Right lobe of liver (tissue), 6 donors: ENCODE measurements around the gene PDE6H. TPM values are rescaled to one million over a fixed set of nuclear protein-coding genes. Genes with fewer than 3 reads are reported as not detected.

Experiments used
- ATAC-seq, 4 donors: fragments of 200-7000 bp; cut with Tn5 transposase; one replicate each; pipeline ENCODE4 v1.9.1; 2020; ENCODE audit warnings: mild to moderate bottlenecking in 4 of 4, moderate library complexity in 4 of 4
- DNase-seq, 3 donors: peaks; one replicate each; pipeline ENCODE4 v3.0.0-alpha.2; 2020
- H3K27ac ChIP-seq, 3 donors: fragments of 200-600 bp; one replicate each; pipeline ENCODE4 v1.8.0; 2022
- H3K27me3 ChIP-seq, 2 donors: fragments of 200-600 bp; one replicate each; pipeline ENCODE4 v1.8.0; 2022
- H3K36me3 ChIP-seq, 4 donors: fragments of 200-600 bp; sonication (generic) in 1 of 4; one replicate each; pipeline versions ENCODE4 v1.5.1 to v1.8.0; 2017 to 2022; ENCODE audit warnings: control low read depth in 1 of 4
- H3K4me1 ChIP-seq, 4 donors: fragments of 200-600 bp; sonication (generic) in 1 of 4; one replicate each; pipeline versions ENCODE4 v1.5.1 to v1.8.0; 2017 to 2022; ENCODE audit warnings: control low read depth in 1 of 4
- H3K4me3 ChIP-seq, 3 donors: fragments of 200-600 bp; one replicate each; pipeline ENCODE4 v1.8.0; 2022
- H3K9me3 ChIP-seq, 4 donors: fragments of 200-600 bp; sonication (generic) in 1 of 4; one replicate each; pipeline versions ENCODE4 v1.5.1 to v1.8.0; 2017 to 2022; ENCODE audit warnings: control low read depth in 1 of 4
- CTCF ChIP-seq, 4 donors: fragments of 200-600 bp in 3 of 4; fragments of 450-650 bp in 1 of 4; IDR thresholded peaks; one replicate each; pipeline versions ENCODE4 v1.5.1 to v1.8.0; 2016 to 2022; ENCODE audit warnings: antibody characterized with exemption in 4 of 4, mild to moderate bottlenecking in 2 of 4
- POLR2A ChIP-seq: fragments of 450-650 bp; IDR thresholded peaks from one replicate; pipeline ENCODE4 v1.6.1; 2017; ENCODE audit warnings: antibody characterized with exemption, mild to moderate bottlenecking
- WGBS: methylation state at CpG from one replicate; pipeline ENCODE4 v1.1.6; 2018; ENCODE audit warnings: low coverage, low lambda C conversion rate; ENCODE audit not compliant: insufficient coverage; ENCODE audit errors: missing lambda C conversion rate; 5-methylcytosine and 5-hydroxymethylcytosine counted together
- intact Hi-C, 2 donors: fragments of 100-400 bp; cut with DNase I; formaldehyde crosslinking; loops; one replicate each; pipeline versions ENCODE4 v1.11.2 to v1.14.1; 2022
- total RNA-seq, 6 experiments: library from RNA; depleted of rRNA in 2 of 6; stranded (reverse); fragments of >200 nt in 2 of 6; fragmentation: NEBNext Ultra II Directional in 3 of 6; extraction: Animal tissue kit (Norgen Biotek cat#: 25700) in 3 of 6; gene quantifications; one replicate each; pipeline versions ENCODE4 v1.1.0 to v1.2.4, GENCODE V29; 2016 to 2023
- donor health status: DM: no; HTN: yes; CAD: no.
- donor health status: DM: no; HTN: no; CAD: no.
- donor health status: DM: no; HTN: no; CAD: no.
- donor health status: DM: no; HTN: yes; CAD: no.
- donor health status: DM: no; HTN: yes; CAD: no.

Gene PDE6H
- total RNA-seq, 6 experiments from 2014 or later = not detected

GRCh38 chr12:15014708-15015107 lies 41.9 kb downstream of the PDE6H start:
- no peaks in the 10 kb centered on the region for H3K9me3 ChIP-seq
- 55% methylated on average over 2 of the region's 2 CpGs for WGBS
- no peaks in the 10 kb centered on the region for H3K36me3 ChIP-seq
- H3K27ac ChIP-seq = no peak overlapping the region
- TF ChIP-seq POLR2A = no peak
- no peak for TF ChIP-seq CTCF (IDR thresholded peaks at IDR 0.05)
- no peaks in the 10 kb centered on the region for H3K4me1 ChIP-seq
- intact Hi-C loops = no loop called here
- H3K27me3 ChIP-seq = no peaks in the 10 kb centered on the region
- ATAC-seq (no peak), DNase-seq (no peak)
- no peak overlapping the region for H3K4me3 ChIP-seq

- Histone ChIP-seq H3K9me3 (no peaks in the 10 kb centered on the region), H3K4me1 (no peaks in the 10 kb centered on the region), H3K27ac (no peak overlapping the region), H3K4me3 (no peak overlapping the region), H3K36me3 (no peaks in the 10 kb centered on the region), H3K27me3 (no peaks in the 10 kb centered on the region)
- WGBS = 13% methylated on average over 1 of the region's 1 CpG
- ATAC-seq (peak in 1 of 4 donors; percentile 25), DNase-seq (no peak)
- intact Hi-C loops = no loop called here
- TF ChIP-seq CTCF (IDR thresholded peaks at IDR 0.05) (no peak), POLR2A (no peak)
Measured at GRCh38 chr12:15015121-15015520, 42.3 kb downstream of the PDE6H start.

- DNase-seq = no peak
- H3K36me3 ChIP-seq = no peaks in the 10 kb centered on the region
- no peaks in the 10 kb centered on the region for H3K4me1 ChIP-seq
- H3K4me3 ChIP-seq = no peak overlapping the region
- no peak for TF ChIP-seq CTCF (IDR thresholded peaks at IDR 0.05)
- no peak for TF ChIP-seq POLR2A
- H3K27me3 ChIP-seq = no peaks in the 10 kb centered on the region
- intact Hi-C loops = no loop called here
- 87% methylated on average over 3 of the region's 3 CpGs for WGBS
- no peaks in the 10 kb centered on the region for H3K9me3 ChIP-seq
- H3K27ac ChIP-seq = no peak overlapping the region
- no peak for ATAC-seq
Measured at GRCh38 chr12:15020156-15020555, 47.3 kb downstream of the PDE6H start.

Other genes with a start within 250 kb of the PDE6H start
- gene WBP11, start 169.6 kb upstream of the PDE6H start, total RNA-seq = 10 to 100 TPM in 4 of 6 experiments, 1 to 10 TPM in 2; 8.6 to 24.9 (median 16.9) TPM
- gene C12orf60, start 169.4 kb upstream of the PDE6H start, total RNA-seq = under 1 TPM; 0.37 to 0.91 (median 0.74) TPM
- under 1 TPM in 5 of 6 experiments, not detected in 1; 0.24 to 0.68 (median 0.40) TPM for gene SMCO3, start 158.9 kb upstream of the PDE6H start, total RNA-seq
- 10 to 100 TPM; 19.6 to 43.5 (median 25.1) TPM for gene ART4, start 129.5 kb upstream of the PDE6H start, total RNA-seq
- 10 to 100 TPM in 2 of 6 experiments, 1 to 10 TPM in 4; 4.7 to 15.1 (median 7.1) TPM for gene MGP, start 87.2 kb upstream of the PDE6H start, total RNA-seq
- 1 to 10 TPM in 1 of 6 experiments, under 1 TPM in 3, not detected in 2; 0.26 to 1.0 (median 0.39) TPM for gene ERP27, start 34.5 kb upstream of the PDE6H start, total RNA-seq
- 10 to 100 TPM; 17.2 to 58.1 (median 31.9) TPM for gene ARHGDIB, start 11.4 kb upstream of the PDE6H start, total RNA-seq
- 1 to 10 TPM in 3 of 6 experiments, under 1 TPM in 3; 0.68 to 2.1 (median 1.0) TPM for gene RERG, start 248.4 kb downstream of the PDE6H start, total RNA-seq